AG04450 (cell line): ENCODE measurements around the gene DEFB113. TPM values are rescaled to one million over a fixed set of nuclear protein-coding genes. Genes with fewer than 3 reads are reported as not detected.
"Not testable (repeated sequence)": the region's sequence is repeated elsewhere in the genome, so short reads cannot be mapped to it uniquely, and the experiment has no call there.

Experiments used
- CTCF ChIA-PET: fragments of 300-600, 350-600 bp; formaldehyde crosslinking; extraction: SDS; loops from one replicate; lab custom pipeline; 2022; ENCODE audit warnings: antibody characterized with exemption, inconsistent platforms; lab: Charles Lee
- POLR2A ChIA-PET: fragments of 350-600 bp; formaldehyde crosslinking; extraction: SDS; loops from one replicate; lab custom pipeline; 2021; ENCODE audit warnings: antibody characterized with exemption, inconsistent platforms; lab: Yijun Ruan, JAX
- DNase-seq: peaks from one replicate; pipeline ENCODE4 v3.0.0-alpha.2; 2011; ENCODE audit warnings: low read depth, low spot score
- H3K27ac ChIP-seq: one replicate; pipeline ENCODE4 v1.5.1; 2012; ENCODE audit warnings: low read depth, low read length, control low read depth
- H3K27me3 ChIP-seq: one replicate; pipeline ENCODE4 v1.6.0; 2012; ENCODE audit warnings: low read length; ENCODE audit not compliant: control insufficient read depth, insufficient read depth
- H3K4me3 ChIP-seq: 2 replicates; pipeline ENCODE4 v1.5.1; 2011; ENCODE audit warnings: mild to moderate bottlenecking, low read depth, low read length, control low read depth
- H3K9me3 ChIP-seq: 2 replicates; pipeline ENCODE4 v1.5.1; 2012; ENCODE audit warnings: low read length; ENCODE audit not compliant: control insufficient read depth, insufficient read depth
- polyA plus RNA-seq: library from polyadenylated mRNA; depleted of rRNA; stranded (reverse); fragments of >200 nt; gene quantifications from 2 replicates; pipeline ENCODE4 v1.2.3, GENCODE V29; 2011
- TF ChIP-seq, protein P1 (sequence below): IDR thresholded peaks from 2 replicates; pipeline ENCODE4 v1.5.1; 2011; ENCODE audit warnings: low read depth, low read length, control low read depth, inconsistent platforms

Gene DEFB113
- polyA plus RNA-seq, 1 experiment, result not detected

GRCh38 chr6:49955847-49956246 is 13.6 kb downstream of the DEFB113 start:
- ChIA-PET CTCF (no interaction called here), POLR2A (no interaction called here)
- no peaks in the 10 kb centered on the region for H3K27me3 ChIP-seq
- H3K27ac ChIP-seq, result no peak overlapping the region
- H3K9me3 ChIP-seq, result no peaks in the 10 kb centered on the region
- DNase-seq, result no peak
- TF ChIP-seq, protein P1, sequence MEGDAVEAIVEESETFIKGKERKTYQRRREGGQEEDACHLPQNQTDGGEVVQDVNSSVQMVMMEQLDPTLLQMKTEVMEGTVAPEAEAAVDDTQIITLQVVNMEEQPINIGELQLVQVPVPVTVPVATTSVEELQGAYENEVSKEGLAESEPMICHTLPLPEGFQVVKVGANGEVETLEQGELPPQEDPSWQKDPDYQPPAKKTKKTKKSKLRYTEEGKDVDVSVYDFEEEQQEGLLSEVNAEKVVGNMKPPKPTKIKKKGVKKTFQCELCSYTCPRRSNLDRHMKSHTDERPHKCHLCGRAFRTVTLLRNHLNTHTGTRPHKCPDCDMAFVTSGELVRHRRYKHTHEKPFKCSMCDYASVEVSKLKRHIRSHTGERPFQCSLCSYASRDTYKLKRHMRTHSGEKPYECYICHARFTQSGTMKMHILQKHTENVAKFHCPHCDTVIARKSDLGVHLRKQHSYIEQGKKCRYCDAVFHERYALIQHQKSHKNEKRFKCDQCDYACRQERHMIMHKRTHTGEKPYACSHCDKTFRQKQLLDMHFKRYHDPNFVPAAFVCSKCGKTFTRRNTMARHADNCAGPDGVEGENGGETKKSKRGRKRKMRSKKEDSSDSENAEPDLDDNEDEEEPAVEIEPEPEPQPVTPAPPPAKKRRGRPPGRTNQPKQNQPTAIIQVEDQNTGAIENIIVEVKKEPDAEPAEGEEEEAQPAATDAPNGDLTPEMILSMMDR, result no peak
- H3K4me3 ChIP-seq, result no peak overlapping the region

GRCh38 chr6:49951926-49952325 is 17.5 kb downstream of the DEFB113 start:
- TF ChIP-seq, protein P1, result no peak
- POLR2A ChIA-PET, result no interaction called here
- Histone ChIP-seq H3K27ac (no peak overlapping the region), H3K27me3 (no peaks in the 10 kb centered on the region), H3K9me3 (no peaks in the 10 kb centered on the region), H3K4me3 (no peak overlapping the region)
- CTCF ChIA-PET, result no interaction called here
- DNase-seq, result no peak

GRCh38 chr6:49950415-49950751 is 19.0 kb downstream of the DEFB113 start:
- ChIA-PET CTCF (interaction anchor here (1.2 kb wide), 1 partner anchor 51 kb away, joined by 4 read pairs; no protein-coding TSS in a partner anchor), POLR2A (no interaction called here)
- DNase-seq, result no peak
- Histone ChIP-seq H3K4me3 (no peak overlapping the region), H3K27ac (no peak overlapping the region), H3K27me3 (no peaks in the 10 kb centered on the region), H3K9me3 (no peaks in the 10 kb centered on the region)
- TF ChIP-seq, protein P1, result no peak

- ChIA-PET CTCF (no interaction called here), POLR2A (no interaction called here)
- no peaks in the 10 kb centered on the region for H3K9me3 ChIP-seq
- H3K27ac ChIP-seq, result no peak overlapping the region
- no peak overlapping the region for H3K4me3 ChIP-seq
- no peaks in the 10 kb centered on the region for H3K27me3 ChIP-seq
- TF ChIP-seq, protein P1, result no peak
- no peak for DNase-seq
Observed at GRCh38 chr6:49949062-49949461, 20.4 kb downstream of the DEFB113 start.

DNA sequence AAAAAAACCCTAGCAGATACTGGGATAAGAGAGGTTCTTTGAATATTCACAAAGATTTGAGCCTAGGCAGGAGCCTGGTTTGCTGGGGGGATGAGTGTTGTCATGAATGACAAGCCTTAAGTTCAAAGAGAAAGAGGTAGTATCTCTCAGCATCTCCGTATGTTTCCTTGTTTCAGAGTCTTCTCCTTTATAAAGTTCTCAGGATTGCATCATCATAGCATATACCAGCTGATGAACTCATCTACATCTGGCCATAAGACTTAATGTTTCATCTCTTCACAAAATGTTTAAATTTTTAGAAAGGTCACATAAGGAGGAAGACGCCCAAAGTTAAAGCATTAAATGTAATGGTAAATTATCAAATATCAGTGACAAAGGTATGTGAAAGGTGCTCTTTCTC is 22.6 kb downstream of the DEFB113 start:
- ChIA-PET POLR2A (no interaction called here), CTCF (no interaction called here)
- Histone ChIP-seq H3K9me3 (no peaks in the 10 kb centered on the region), H3K27ac (no peak overlapping the region), H3K4me3 (no peak overlapping the region), H3K27me3 (no peaks in the 10 kb centered on the region)
- TF ChIP-seq, protein P1, result no peak
- no peak for DNase-seq

DNA sequence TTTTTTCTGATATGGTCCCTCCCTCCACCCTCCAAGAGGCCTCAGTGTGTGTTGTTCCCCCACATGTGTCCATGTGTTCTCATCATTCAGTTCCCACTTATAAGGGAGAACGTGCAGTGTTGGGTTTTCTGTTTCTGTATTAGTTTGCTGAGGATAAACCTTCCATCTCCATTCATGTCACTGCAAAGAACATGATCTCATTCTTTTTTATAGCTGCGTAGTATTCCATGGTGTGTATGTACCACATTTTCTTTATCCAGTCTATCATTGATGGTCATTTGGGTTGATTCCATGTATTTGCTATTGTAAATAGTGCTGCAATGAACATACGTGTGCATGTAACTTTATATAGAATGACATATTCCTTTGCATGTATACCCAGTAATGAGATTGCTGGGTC is 25.4 kb downstream of the DEFB113 start:
- POLR2A ChIA-PET, H3K9me3 ChIP-seq, H3K27me3 ChIP-seq, CTCF ChIA-PET, H3K27ac ChIP-seq, DNase-seq, H3K4me3 ChIP-seq: not testable (repeated sequence)
